Suprapubic skin (tissue), 4 donors: ENCODE data around the gene SFT2D1. TPM values are rescaled to one million over a fixed set of nuclear protein-coding genes. Genes with fewer than 3 reads are reported as not detected.

Experiments
- DNase-seq, 2 donors: peaks; one replicate each; pipeline ENCODE4 v3.0.0-alpha.2; 2019; ENCODE audit warnings: low spot score in 2 of 2
- H3K27ac ChIP-seq: fragments of 200-600 bp; sonication (generic); one replicate; pipeline ENCODE4 v1.5.1; 2019
- H3K27me3 ChIP-seq: fragments of 200-600 bp; sonication (generic); one replicate; pipeline ENCODE4 v1.5.1; 2019
- H3K36me3 ChIP-seq: fragments of 200-600 bp; sonication (generic); one replicate; pipeline ENCODE4 v1.5.1; 2019
- H3K4me1 ChIP-seq: fragments of 200-600 bp; sonication (generic); one replicate; pipeline ENCODE4 v1.5.1; 2019
- H3K4me3 ChIP-seq: fragments of 200-600 bp; sonication (generic); one replicate; pipeline ENCODE4 v1.5.1; 2019; ENCODE audit warnings: mild to moderate bottlenecking
- H3K9me3 ChIP-seq: fragments of 200-600 bp; sonication (generic); one replicate; pipeline ENCODE4 v1.5.1; 2019
- EP300 ChIP-seq: sonication (generic); formaldehyde crosslinking; IDR thresholded peaks from one replicate; pipeline ENCODE4 v1.6.1; 2017; ENCODE audit warnings: antibody characterized with exemption
- POLR2A ChIP-seq, 2 donors: fragments of 450-650 bp; IDR thresholded peaks; one replicate each; pipeline ENCODE4 v1.6.1; 2017; ENCODE audit warnings: antibody characterized with exemption in 2 of 2, mild to moderate bottlenecking in 2 of 2, moderate library complexity in 2 of 2
- POLR2AphosphoS5 ChIP-seq, 3 donors: sonication (generic); formaldehyde crosslinking; IDR thresholded peaks; one replicate each; pipeline ENCODE4 v1.6.1; 2017; ENCODE audit warnings: antibody characterized with exemption in 3 of 3
- WGBS: methylation state at CpG from one replicate; pipeline ENCODE4 v1.1.5; 2018; 5-methylcytosine and 5-hydroxymethylcytosine counted together
- total RNA-seq, 4 donors: library from RNA; depleted of rRNA; stranded (reverse); fragments of >200 nt; gene quantifications; one replicate each; pipeline ENCODE4 v1.1.0, GENCODE V29; 2016
- TF ChIP-seq, protein P1 (sequence below), 2 donors: fragments of 200-600 bp in 1 of 2; fragments of 450-650 bp in 1 of 2; sonication (generic) in 1 of 2; IDR thresholded peaks; one replicate each; pipeline ENCODE4 v1.5.1; 2016 to 2019; ENCODE audit warnings: antibody characterized with exemption in 2 of 2, mild to moderate bottlenecking in 1 of 2, moderate library complexity in 1 of 2

The SFT2D1 gene
- total RNA-seq, 4 donors from 2014 or later, result 26.0 to 55.0 (median 33.2) TPM

DNA sequence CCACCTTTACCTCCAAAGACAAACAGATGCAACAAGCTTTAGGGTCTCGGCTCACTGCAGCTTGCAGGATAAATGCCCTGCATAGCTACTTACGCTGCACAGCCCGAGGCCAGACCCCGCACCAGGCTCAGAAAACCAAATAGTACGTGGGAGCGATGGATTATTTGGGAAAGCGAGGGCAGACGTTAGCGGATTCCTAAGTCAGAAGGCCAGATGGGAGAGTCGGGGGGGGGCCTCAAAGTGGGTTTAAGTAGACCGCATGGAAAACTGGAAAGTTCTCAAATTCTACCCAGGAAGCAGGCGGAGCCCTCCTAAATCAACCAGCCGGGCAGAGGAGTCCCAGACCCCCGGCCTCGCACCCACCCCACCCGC lies 382 bp downstream of the SFT2D1 start:
- H3K27ac ChIP-seq, result peak overlapping the region; percentile 93
- H3K4me3 ChIP-seq, result peak overlapping the region; percentile 87
- TF ChIP-seq POLR2A (IDR thresholded peaks at IDR 0.05) (no peak), POLR2AphosphoS5 (IDR thresholded peaks at IDR 0.05) (no peak), EP300 (no peak)
- TF ChIP-seq, protein P1, sequence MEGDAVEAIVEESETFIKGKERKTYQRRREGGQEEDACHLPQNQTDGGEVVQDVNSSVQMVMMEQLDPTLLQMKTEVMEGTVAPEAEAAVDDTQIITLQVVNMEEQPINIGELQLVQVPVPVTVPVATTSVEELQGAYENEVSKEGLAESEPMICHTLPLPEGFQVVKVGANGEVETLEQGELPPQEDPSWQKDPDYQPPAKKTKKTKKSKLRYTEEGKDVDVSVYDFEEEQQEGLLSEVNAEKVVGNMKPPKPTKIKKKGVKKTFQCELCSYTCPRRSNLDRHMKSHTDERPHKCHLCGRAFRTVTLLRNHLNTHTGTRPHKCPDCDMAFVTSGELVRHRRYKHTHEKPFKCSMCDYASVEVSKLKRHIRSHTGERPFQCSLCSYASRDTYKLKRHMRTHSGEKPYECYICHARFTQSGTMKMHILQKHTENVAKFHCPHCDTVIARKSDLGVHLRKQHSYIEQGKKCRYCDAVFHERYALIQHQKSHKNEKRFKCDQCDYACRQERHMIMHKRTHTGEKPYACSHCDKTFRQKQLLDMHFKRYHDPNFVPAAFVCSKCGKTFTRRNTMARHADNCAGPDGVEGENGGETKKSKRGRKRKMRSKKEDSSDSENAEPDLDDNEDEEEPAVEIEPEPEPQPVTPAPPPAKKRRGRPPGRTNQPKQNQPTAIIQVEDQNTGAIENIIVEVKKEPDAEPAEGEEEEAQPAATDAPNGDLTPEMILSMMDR (IDR thresholded peaks at IDR 0.05), result no peak
- DNase-seq, result no peak
- no peaks in the 10 kb centered on the region for H3K27me3 ChIP-seq
- H3K9me3 ChIP-seq, result no peaks in the 10 kb centered on the region
- WGBS, result 0% methylated on average over 11 of the region's 16 CpGs
- H3K36me3 ChIP-seq, result peaks cover 7% of the 10 kb centered on the region
- H3K4me1 ChIP-seq, result peaks cover 37% of the 10 kb centered on the region

DNA sequence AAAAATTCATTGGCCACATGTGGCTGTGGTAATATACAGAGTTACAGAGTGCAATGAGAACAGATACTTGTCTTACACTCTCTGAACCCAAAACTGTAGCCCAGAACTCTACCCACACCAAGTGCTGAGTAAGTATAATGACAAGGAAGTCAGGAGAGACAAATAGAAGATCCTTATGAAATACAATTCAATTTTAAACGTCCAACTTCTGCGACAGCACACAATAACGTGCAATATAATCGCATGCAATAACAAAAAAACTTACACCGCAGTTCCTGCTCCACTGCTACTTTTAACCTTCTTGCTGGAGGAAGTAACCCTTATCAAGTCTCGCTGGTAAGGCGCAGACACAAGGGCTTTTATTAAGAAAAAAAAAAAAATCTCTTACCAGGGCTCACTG lies 881 bp downstream of the SFT2D1 start:
- WGBS, result 39% methylated on average over 7 of the region's 7 CpGs
- Histone ChIP-seq H3K9me3 (no peaks in the 10 kb centered on the region), H3K36me3 (peaks cover 12% of the 10 kb centered on the region), H3K27ac (no peak overlapping the region), H3K27me3 (no peaks in the 10 kb centered on the region), H3K4me3 (peak overlapping the region; percentile 87), H3K4me1 (peaks cover 37% of the 10 kb centered on the region)
- DNase-seq, result no peak
- TF ChIP-seq POLR2A (IDR thresholded peaks at IDR 0.05) (no peak), POLR2AphosphoS5 (IDR thresholded peaks at IDR 0.05) (no peak), EP300 (no peak)
- TF ChIP-seq, protein P1 (IDR thresholded peaks at IDR 0.05), result no peak

DNA sequence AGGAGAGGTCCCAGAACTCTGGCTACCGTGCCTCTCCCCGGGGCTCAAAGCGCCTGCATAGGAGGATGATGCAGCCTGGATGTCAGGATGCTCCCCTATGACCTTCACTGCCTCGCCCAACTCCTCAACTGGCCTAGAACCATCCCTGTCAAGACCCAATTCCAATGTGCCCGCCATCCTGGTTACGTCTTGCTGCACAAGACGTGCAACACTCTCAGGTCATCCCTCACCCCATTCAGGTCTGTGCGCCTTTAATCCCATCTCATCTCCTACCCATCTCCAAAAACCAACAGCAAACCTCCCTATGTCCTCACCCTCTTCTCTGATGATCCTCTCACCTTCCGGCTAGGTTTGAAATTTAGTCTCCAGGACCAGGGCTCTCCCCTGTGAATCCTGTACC lies 3.5 kb downstream of the SFT2D1 start:
- WGBS, result 95% methylated on average over 9 of the region's 9 CpGs
- H3K4me3 ChIP-seq, result no peak overlapping the region
- H3K27ac ChIP-seq, result no peak overlapping the region
- no peak for DNase-seq
- H3K27me3 ChIP-seq, result no peaks in the 10 kb centered on the region
- H3K36me3 ChIP-seq, result peaks cover 29% of the 10 kb centered on the region
- peaks cover 37% of the 10 kb centered on the region for H3K4me1 ChIP-seq
- no peak for TF ChIP-seq EP300
- no peak for TF ChIP-seq POLR2AphosphoS5 (IDR thresholded peaks at IDR 0.05)
- TF ChIP-seq, protein P1 (IDR thresholded peaks at IDR 0.05), result no peak
- no peaks in the 10 kb centered on the region for H3K9me3 ChIP-seq

DNA sequence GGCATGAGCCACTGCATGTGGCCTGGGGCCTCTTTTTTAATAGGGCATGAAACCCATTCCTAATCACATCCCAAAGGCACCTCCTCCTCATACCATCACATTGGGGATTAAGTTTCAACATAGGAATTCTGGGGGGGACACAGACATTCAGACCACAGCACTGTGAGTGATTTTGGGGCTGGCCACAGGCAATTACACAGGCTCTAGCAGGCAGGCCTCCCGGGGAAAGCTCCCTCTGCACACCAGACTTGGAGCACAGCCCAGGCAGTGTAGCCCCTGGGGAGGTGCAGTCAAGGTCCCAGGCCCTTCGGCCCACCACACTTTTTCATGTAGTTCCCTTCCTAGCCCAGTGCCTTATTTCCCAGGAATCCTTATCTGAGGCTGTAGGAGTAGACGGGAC lies 5.5 kb downstream of the SFT2D1 start:
- TF ChIP-seq POLR2A (IDR thresholded peaks at IDR 0.05), result no peak
- TF ChIP-seq, protein P1 (IDR thresholded peaks at IDR 0.05), result no peak
- no peak for TF ChIP-seq EP300
- no peak for TF ChIP-seq POLR2AphosphoS5 (IDR thresholded peaks at IDR 0.05)
- Histone ChIP-seq H3K9me3 (no peaks in the 10 kb centered on the region), H3K4me1 (peaks cover 26% of the 10 kb centered on the region), H3K27me3 (no peaks in the 10 kb centered on the region), H3K27ac (no peak overlapping the region), H3K4me3 (no peak overlapping the region), H3K36me3 (peaks cover 29% of the 10 kb centered on the region)
- 88% methylated on average over 2 of the region's 3 CpGs for WGBS
- DNase-seq, result no peak

DNA sequence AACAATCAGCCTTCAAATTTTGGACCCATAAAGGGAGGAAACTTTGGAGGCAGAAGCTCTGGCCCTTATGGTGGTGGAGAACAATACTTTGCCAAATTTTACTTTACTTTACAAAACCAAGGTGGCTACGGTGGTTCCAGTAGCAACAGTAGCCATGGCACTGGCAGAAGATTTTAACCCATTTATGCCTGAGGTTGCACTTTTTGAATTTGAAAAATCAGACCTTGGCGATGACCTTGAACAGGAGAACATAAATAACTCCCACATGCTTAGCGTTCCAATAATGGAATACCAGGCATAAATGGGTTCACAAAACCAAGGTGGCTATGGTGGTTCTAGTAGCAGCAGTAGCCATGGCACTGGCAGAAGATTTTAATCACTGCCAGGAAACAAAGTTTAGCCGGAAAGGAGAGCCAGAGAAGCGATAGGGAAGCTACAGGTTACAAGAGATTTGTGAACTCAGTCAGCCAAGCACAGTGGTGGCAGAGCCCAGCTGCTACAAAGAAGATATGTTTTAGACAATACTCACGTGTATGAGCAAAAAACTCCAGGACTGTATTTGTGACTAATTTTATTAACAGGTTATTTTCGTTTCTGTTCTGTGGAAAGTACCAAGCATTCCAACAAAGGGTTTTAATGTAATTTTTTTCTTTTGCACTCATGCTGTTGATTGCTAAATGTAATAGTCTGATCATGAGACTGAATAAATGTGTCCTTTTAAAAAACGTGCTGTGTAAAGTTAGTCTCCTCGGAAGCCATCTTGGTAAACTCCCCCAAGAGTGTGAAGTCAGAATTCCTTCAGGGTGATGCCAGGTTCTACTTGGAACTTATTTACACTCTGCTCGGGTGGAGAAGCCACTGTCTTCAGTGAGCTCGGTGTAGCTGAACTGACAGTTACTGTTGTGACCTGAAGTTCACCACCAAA lies 6.7 kb downstream of the SFT2D1 start:
- TF ChIP-seq, protein P1 (IDR thresholded peaks at IDR 0.05), result no peak
- TF ChIP-seq EP300, result no peak
- no peak for TF ChIP-seq POLR2AphosphoS5 (IDR thresholded peaks at IDR 0.05)
- TF ChIP-seq POLR2A (IDR thresholded peaks at IDR 0.05), result no peak
- H3K27ac ChIP-seq, result no peak overlapping the region
- DNase-seq, result no peak
- WGBS, result 77% methylated on average over 11 of the region's 11 CpGs
- peaks cover 29% of the 10 kb centered on the region for H3K36me3 ChIP-seq
- H3K4me1 ChIP-seq, result peaks cover 14% of the 10 kb centered on the region
- H3K9me3 ChIP-seq, result no peaks in the 10 kb centered on the region
- no peaks in the 10 kb centered on the region for H3K27me3 ChIP-seq
- no peak overlapping the region for H3K4me3 ChIP-seq
